Measurements from ENCODE around the gene LARGE2.

DNA sequence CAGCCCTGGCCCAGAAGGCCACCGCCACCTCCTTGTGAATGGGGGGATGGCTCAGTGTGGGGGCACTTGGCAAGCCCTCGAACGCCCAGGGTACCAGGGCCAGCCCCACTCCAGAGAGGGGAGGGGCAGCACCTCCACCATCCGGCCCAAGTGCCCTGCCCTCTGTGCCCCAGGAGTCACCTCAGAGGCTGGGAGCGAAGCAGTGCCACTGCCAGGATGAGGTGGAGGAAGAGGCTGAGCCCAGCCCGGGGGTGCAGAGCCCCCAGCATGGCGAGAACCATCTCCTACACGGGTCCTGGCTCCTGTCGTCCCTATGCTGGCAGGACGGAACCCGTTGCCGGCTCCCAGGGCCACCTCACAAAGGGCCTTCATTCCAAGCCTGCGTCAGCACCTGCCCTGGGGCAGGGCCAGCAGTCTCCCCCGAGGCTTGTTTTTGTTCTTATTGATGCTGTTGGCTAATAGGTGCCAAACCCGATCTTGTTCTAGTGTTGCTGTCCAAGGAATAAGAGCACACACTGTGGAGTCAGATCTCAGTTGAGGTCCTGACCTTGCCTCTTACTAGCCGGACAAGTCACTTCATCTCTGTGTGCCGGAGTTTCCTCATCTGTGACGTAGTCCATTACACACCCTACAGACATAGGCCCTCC lies 15.4 kb upstream of the LARGE2 start, which contains the start of gene FREY1:
- TF ChIP-seq, protein P1, sequence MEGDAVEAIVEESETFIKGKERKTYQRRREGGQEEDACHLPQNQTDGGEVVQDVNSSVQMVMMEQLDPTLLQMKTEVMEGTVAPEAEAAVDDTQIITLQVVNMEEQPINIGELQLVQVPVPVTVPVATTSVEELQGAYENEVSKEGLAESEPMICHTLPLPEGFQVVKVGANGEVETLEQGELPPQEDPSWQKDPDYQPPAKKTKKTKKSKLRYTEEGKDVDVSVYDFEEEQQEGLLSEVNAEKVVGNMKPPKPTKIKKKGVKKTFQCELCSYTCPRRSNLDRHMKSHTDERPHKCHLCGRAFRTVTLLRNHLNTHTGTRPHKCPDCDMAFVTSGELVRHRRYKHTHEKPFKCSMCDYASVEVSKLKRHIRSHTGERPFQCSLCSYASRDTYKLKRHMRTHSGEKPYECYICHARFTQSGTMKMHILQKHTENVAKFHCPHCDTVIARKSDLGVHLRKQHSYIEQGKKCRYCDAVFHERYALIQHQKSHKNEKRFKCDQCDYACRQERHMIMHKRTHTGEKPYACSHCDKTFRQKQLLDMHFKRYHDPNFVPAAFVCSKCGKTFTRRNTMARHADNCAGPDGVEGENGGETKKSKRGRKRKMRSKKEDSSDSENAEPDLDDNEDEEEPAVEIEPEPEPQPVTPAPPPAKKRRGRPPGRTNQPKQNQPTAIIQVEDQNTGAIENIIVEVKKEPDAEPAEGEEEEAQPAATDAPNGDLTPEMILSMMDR (IDR thresholded peaks at IDR 0.05): no peak
- TF ChIP-seq POLR2A (IDR thresholded peaks at IDR 0.05): no peak
